Measurements from ENCODE around the gene KLHL14. TPM values are rescaled to one million over a fixed set of nuclear protein-coding genes. Genes with fewer than 3 reads are reported as not detected.

The KLHL14 gene
- total RNA-seq, 1 experiment from 2014 or later, result 0.07 TPM

DNA sequence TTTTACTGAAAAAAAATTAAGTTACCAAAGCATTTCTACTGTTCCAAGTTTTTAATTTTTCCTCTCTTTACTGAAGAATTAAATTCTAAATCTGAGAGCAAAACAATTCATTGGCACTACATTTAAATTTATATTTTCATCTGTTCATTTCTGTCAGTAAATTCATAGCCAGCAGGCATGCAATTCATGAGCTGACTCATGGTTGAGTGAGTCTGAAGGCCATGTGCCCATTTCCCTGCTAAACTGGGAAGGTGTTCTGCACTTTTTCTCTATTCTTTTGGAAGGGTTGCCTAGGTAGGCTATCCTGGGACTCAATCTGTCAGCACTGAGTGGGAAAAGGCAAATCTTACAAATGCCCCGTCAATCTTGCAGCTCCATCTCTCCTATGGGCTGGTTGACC lies 88.7 kb downstream of the KLHL14 start:
- Mint-ChIP-seq H3K27ac (ENCODE audit: unreplicated experiment) (no peak overlapping the region), H3K4me1 (ENCODE audit: low read depth, unreplicated experiment) (no peaks in the 10 kb centered on the region), H3K36me3 (ENCODE audit: insufficient read depth, unreplicated experiment) (no peaks in the 10 kb centered on the region), H3K27me3 (ENCODE audit: unreplicated experiment) (no peaks in the 10 kb centered on the region), H3K4me3 (ENCODE audit: low read depth, unreplicated experiment) (no peak overlapping the region), H3K9me3 (ENCODE audit: low read depth, unreplicated experiment) (no peaks in the 10 kb centered on the region)
- CTCF ChIA-PET, result no interaction called here
- TF ChIP-seq, protein P1, sequence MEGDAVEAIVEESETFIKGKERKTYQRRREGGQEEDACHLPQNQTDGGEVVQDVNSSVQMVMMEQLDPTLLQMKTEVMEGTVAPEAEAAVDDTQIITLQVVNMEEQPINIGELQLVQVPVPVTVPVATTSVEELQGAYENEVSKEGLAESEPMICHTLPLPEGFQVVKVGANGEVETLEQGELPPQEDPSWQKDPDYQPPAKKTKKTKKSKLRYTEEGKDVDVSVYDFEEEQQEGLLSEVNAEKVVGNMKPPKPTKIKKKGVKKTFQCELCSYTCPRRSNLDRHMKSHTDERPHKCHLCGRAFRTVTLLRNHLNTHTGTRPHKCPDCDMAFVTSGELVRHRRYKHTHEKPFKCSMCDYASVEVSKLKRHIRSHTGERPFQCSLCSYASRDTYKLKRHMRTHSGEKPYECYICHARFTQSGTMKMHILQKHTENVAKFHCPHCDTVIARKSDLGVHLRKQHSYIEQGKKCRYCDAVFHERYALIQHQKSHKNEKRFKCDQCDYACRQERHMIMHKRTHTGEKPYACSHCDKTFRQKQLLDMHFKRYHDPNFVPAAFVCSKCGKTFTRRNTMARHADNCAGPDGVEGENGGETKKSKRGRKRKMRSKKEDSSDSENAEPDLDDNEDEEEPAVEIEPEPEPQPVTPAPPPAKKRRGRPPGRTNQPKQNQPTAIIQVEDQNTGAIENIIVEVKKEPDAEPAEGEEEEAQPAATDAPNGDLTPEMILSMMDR (IDR thresholded peaks at IDR 0.05; ENCODE audit: unreplicated experiment), result no peak
- DNase-seq, result no peak
- intact Hi-C loops (cut with micrococcal nuclease; ENCODE audit: unreplicated experiment), result no loop called here
- BruUV-seq (replicated peaks), result no TSS peak

DNA sequence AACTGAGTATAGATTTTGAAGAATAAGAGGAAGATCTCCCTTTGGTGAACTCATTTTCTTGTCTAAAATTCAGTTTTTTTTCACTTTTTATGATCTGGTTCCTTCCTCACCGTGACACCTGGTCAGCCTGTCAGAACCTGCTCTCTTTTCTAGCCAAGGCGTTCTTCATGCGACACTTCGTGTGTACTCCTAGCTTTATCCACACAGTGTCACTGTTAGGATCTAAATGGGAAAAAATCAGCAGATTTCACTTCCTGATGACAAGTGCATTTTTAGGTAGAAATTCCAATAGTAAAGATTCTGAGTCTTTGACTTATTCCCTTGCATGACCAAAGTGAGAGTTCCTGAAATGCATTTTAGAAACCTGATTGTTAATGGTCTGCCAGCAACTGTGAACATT lies 89.8 kb downstream of the KLHL14 start:
- Mint-ChIP-seq H3K27ac (ENCODE audit: unreplicated experiment) (no peak overlapping the region), H3K27me3 (ENCODE audit: unreplicated experiment) (no peaks in the 10 kb centered on the region), H3K9me3 (ENCODE audit: low read depth, unreplicated experiment) (no peaks in the 10 kb centered on the region), H3K36me3 (ENCODE audit: insufficient read depth, unreplicated experiment) (no peaks in the 10 kb centered on the region), H3K4me1 (ENCODE audit: low read depth, unreplicated experiment) (no peaks in the 10 kb centered on the region), H3K4me3 (ENCODE audit: low read depth, unreplicated experiment) (no peak overlapping the region)
- no TSS peak for BruUV-seq (replicated peaks)
- CTCF ChIA-PET, result no interaction called here
- intact Hi-C loops (cut with micrococcal nuclease; ENCODE audit: unreplicated experiment), result no loop called here
- TF ChIP-seq, protein P1 (IDR thresholded peaks at IDR 0.05; ENCODE audit: unreplicated experiment), result no peak
- no peak for DNase-seq

DNA sequence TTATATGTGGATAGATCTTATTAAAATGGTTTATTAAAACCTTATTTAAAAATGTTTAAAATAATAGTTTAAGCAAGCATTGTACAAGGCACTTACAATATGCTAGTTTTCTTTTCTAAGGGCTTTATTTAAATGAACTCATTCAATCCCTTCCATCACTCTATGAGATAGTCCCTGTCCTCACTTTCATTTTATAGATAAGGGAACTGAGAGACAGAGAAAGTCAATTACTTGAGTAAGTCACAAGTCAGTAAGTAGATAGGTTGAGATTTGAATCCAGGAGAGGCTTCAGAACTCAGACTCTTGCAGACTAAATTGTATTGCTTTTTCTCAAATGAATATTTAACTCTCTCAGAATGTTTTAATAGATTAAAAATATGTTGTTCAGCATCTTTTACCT lies 95.2 kb downstream of the KLHL14 start:
- CTCF ChIA-PET, result no interaction called here
- BruUV-seq (replicated peaks), result no TSS peak

DNA sequence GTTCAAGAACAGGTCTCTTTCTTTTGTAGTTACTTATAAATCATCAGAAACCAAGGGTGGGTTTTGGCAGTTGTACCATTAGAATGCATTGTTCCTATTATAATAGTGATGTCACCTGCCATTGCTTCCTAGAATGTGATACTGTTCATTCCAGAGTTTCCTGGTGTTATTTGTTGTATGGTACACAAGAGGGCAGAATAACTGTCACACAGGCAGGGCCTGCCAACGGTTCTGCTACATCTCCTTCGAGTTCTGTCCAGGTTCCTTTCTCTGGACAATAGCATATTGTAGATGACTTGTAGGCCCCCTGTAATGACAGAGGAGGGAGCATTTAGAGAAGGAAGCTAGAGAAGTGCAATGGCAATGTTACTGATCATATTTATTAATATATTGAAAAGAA lies 98.3 kb downstream of the KLHL14 start:
- no peaks in the 10 kb centered on the region for H3K36me3 Mint-ChIP-seq (ENCODE audit: insufficient read depth, unreplicated experiment)
- H3K4me1 Mint-ChIP-seq (ENCODE audit: low read depth, unreplicated experiment), result no peaks in the 10 kb centered on the region
- intact Hi-C loops (cut with micrococcal nuclease; ENCODE audit: unreplicated experiment), result no loop called here
- no peak overlapping the region for H3K4me3 Mint-ChIP-seq (ENCODE audit: low read depth, unreplicated experiment)
- no TSS peak for BruUV-seq (replicated peaks)
- H3K27me3 Mint-ChIP-seq (ENCODE audit: unreplicated experiment), result peaks cover 13% of the 10 kb centered on the region
- no peaks in the 10 kb centered on the region for H3K9me3 Mint-ChIP-seq (ENCODE audit: low read depth, unreplicated experiment)
- H3K27ac Mint-ChIP-seq (ENCODE audit: unreplicated experiment), result no peak overlapping the region
- DNase-seq, result peak; percentile 15
- TF ChIP-seq, protein P1 (IDR thresholded peaks at IDR 0.05; ENCODE audit: unreplicated experiment), result peak; percentile 43
- CTCF ChIA-PET, result interaction anchor here (1.1 kb wide), 1 partner anchor 11 kb away, joined by 3 read pairs; no protein-coding TSS in a partner anchor

More for the DNA sequence above, 95.2 kb downstream of the KLHL14 start:
- DNase-seq, result no peak
- intact Hi-C loops (cut with micrococcal nuclease; ENCODE audit: unreplicated experiment), result no loop called here
- no peak overlapping the region for H3K27ac Mint-ChIP-seq (ENCODE audit: unreplicated experiment)
- no peaks in the 10 kb centered on the region for H3K36me3 Mint-ChIP-seq (ENCODE audit: insufficient read depth, unreplicated experiment)
- H3K9me3 Mint-ChIP-seq (ENCODE audit: low read depth, unreplicated experiment), result no peaks in the 10 kb centered on the region
- TF ChIP-seq, protein P1 (IDR thresholded peaks at IDR 0.05; ENCODE audit: unreplicated experiment), result no peak
- H3K27me3 Mint-ChIP-seq (ENCODE audit: unreplicated experiment), result peaks cover 13% of the 10 kb centered on the region
- no peaks in the 10 kb centered on the region for H3K4me1 Mint-ChIP-seq (ENCODE audit: low read depth, unreplicated experiment)
- no peak overlapping the region for H3K4me3 Mint-ChIP-seq (ENCODE audit: low read depth, unreplicated experiment)
